Activated CD4-positive, alpha-beta memory T cell treated with anti-CD3 and anti-CD28 coated beads for 36 hours (primary cell): ENCODE measurements around the gene MARK3. TPM values are rescaled to one million over a fixed set of nuclear protein-coding genes. Genes with fewer than 3 reads are reported as not detected.
A peak's percentile ranks its signal among the peaks of the same experiment; 100 is the strongest.

ENCODE experiments used
- CTCF ChIA-PET: fragments of 350-600 bp; sonication (Branson Sonifier 250); formaldehyde crosslinking; loops from one replicate; lab custom pipeline; 2021; ENCODE audit warnings: antibody characterized with exemption, inconsistent platforms; lab: Charles Lee
- POLR2A ChIA-PET: fragments of 350-600 bp; sonication (Branson Sonifier 250); formaldehyde crosslinking; loops from one replicate; lab custom pipeline; 2021; ENCODE audit warnings: antibody characterized with exemption; lab: Charles Lee
- DNase-seq: peaks from one replicate; pipeline ENCODE4 v3.0.0-alpha.2; 2020
- H3K27ac Mint-ChIP-seq: one replicate; pipeline ENCODE4 v1.8.0; 2021; ENCODE audit warnings: mixed read lengths
- H3K27me3 Mint-ChIP-seq: one replicate; pipeline ENCODE4 v1.8.0; 2021; ENCODE audit warnings: mixed read lengths
- H3K36me3 Mint-ChIP-seq: one replicate; pipeline ENCODE4 v1.8.0; 2021; ENCODE audit warnings: mixed read lengths
- H3K4me1 Mint-ChIP-seq: one replicate; pipeline ENCODE4 v1.8.0; 2021; ENCODE audit warnings: low read depth, mixed read lengths
- H3K4me3 Mint-ChIP-seq: one replicate; pipeline ENCODE4 v1.8.0; 2021; ENCODE audit warnings: mild to moderate bottlenecking, mixed read lengths
- H3K9me3 Mint-ChIP-seq: one replicate; pipeline ENCODE4 v1.8.0; 2021; ENCODE audit warnings: mixed read lengths
- intact Hi-C: fragments of 100-400 bp; cut with micrococcal nuclease; formaldehyde crosslinking; loops from one replicate; pipeline ENCODE4 v1.15.1; 2023
- total RNA-seq, 2 experiments: library from RNA; stranded (reverse); gene quantifications; one replicate each; pipeline ENCODE4 v1.2.3, GENCODE V29; 2021

Gene MARK3
- total RNA-seq, 2 experiments from 2014 or later = 63.4 to 69.1 TPM

GRCh38 chr14:103526247-103526913, 141.2 kb downstream of the MARK3 start:
- POLR2A ChIA-PET = no interaction called here
- intact Hi-C loops = loop anchor here (10.0 kb wide), 1 partner anchor 192 kb away; the partner anchor contains the start of gene EIF5

GRCh38 chr14:103526914-103527248, 141.7 kb downstream of the MARK3 start:
- peak overlapping the region; percentile 30 for H3K27ac Mint-ChIP-seq
- peaks cover 4% of the 10 kb centered on the region for H3K36me3 Mint-ChIP-seq
- H3K27me3 Mint-ChIP-seq = peaks cover 5% of the 10 kb centered on the region
- intact Hi-C loops = loop anchor here (10.0 kb wide), 1 partner anchor 192 kb away; the partner anchor contains the start of gene EIF5
- peaks cover 40% of the 10 kb centered on the region for H3K4me1 Mint-ChIP-seq
- CTCF ChIA-PET = interaction anchor here (1.6 to 4.7 kb wide), 2 partner anchors 8 to 19 kb away, joined by 5 to 38 read pairs; no protein-coding TSS in a partner anchor
- peak overlapping the region; percentile 53 for H3K4me3 Mint-ChIP-seq
- no peak for DNase-seq
- POLR2A ChIA-PET = no interaction called here
- H3K9me3 Mint-ChIP-seq = no peaks in the 10 kb centered on the region

More at GRCh38 chr14:103526247-103526913, 141.2 kb downstream of the MARK3 start:
- H3K4me1 Mint-ChIP-seq = peaks cover 37% of the 10 kb centered on the region
- DNase-seq = no peak
- CTCF ChIA-PET = interaction anchor here (4.7 kb wide), 1 partner anchor 8 kb away, joined by 38 read pairs; no protein-coding TSS in a partner anchor
- H3K9me3 Mint-ChIP-seq = no peaks in the 10 kb centered on the region
- no peak overlapping the region for H3K4me3 Mint-ChIP-seq
- H3K27ac Mint-ChIP-seq = no peak overlapping the region
- H3K36me3 Mint-ChIP-seq = peaks cover 3% of the 10 kb centered on the region
- peaks cover 5% of the 10 kb centered on the region for H3K27me3 Mint-ChIP-seq

- POLR2A ChIA-PET = interaction anchor here (1.3 kb wide), 1 partner anchor 11 kb away, joined by 3 read pairs; no protein-coding TSS in a partner anchor
- CTCF ChIA-PET = interaction anchor here (1.6 to 4.7 kb wide), 2 partner anchors 9 to 19 kb away, joined by 5 to 38 read pairs; no protein-coding TSS in a partner anchor
- peak; percentile 61 for DNase-seq
- peaks cover 4% of the 10 kb centered on the region for H3K27me3 Mint-ChIP-seq
- H3K9me3 Mint-ChIP-seq = no peaks in the 10 kb centered on the region
- peaks cover 4% of the 10 kb centered on the region for H3K36me3 Mint-ChIP-seq
- intact Hi-C loops = loop anchor here (2.0 to 10.0 kb wide), 2 partner anchors 35 to 193 kb away; partner anchors contain the start of genes BAG5, COA8 and EIF5
- H3K27ac Mint-ChIP-seq = peak overlapping the region; percentile 30
- H3K4me1 Mint-ChIP-seq = peaks cover 40% of the 10 kb centered on the region
- peak overlapping the region; percentile 53 for H3K4me3 Mint-ChIP-seq
Measured at GRCh38 chr14:103527408-103528145, 142.4 kb downstream of the MARK3 start.

GRCh38 chr14:103528146-103528586, 143.0 kb downstream of the MARK3 start:
- intact Hi-C loops = loop anchor here (2.0 to 10.0 kb wide), 2 partner anchors 35 to 193 kb away; partner anchors contain the start of genes BAG5, COA8 and EIF5
- Mint-ChIP-seq H3K27me3 (peaks cover 4% of the 10 kb centered on the region), H3K4me3 (peak overlapping the region; percentile 94), H3K36me3 (peaks cover 4% of the 10 kb centered on the region), H3K4me1 (peaks cover 40% of the 10 kb centered on the region), H3K27ac (peak overlapping the region; percentile 85), H3K9me3 (no peaks in the 10 kb centered on the region)
- ChIA-PET POLR2A (interaction anchor here (1.1 to 1.3 kb wide), 2 partner anchors 11 to 34 kb away, joined by 3 to 4 read pairs; partner anchors contain the start of gene BAG5), CTCF (interaction anchor here (1.6 to 4.7 kb wide), 2 partner anchors 10 to 18 kb away, joined by 5 to 38 read pairs; no protein-coding TSS in a partner anchor)
- DNase-seq = no peak

GRCh38 chr14:103528587-103529382, 143.6 kb downstream of the MARK3 start, which contains the start of gene TRMT61A:
TSS of gene TRMT61A (plus strand) at chr14:103529196. CDS start at chr14:103529979, 783 bp downstream.
- Mint-ChIP-seq H3K9me3 (no peaks in the 10 kb centered on the region), H3K4me3 (peak within 1 kb of the TSS; percentile 94), H3K27ac (peak within 1 kb of the TSS; percentile 85), H3K36me3 (peaks cover 4% of the 10 kb centered on the region), H3K4me1 (peaks cover 37% of the 10 kb centered on the region), H3K27me3 (peaks cover under 1% of the 10 kb centered on the region)
- peak; percentile 88 for DNase-seq
- intact Hi-C loops = loop anchor here (2.0 to 10.0 kb wide), 2 partner anchors 34 to 194 kb away; partner anchors contain the start of genes BAG5, COA8 and EIF5
- ChIA-PET POLR2A (interaction anchor here (1.1 kb wide), 1 partner anchor 33 kb away, joined by 4 read pairs; the partner anchor contains the start of gene BAG5), CTCF (interaction anchor here (1.3 to 4.7 kb wide), 3 partner anchors 8 to 17 kb away, joined by 4 to 38 read pairs (median 5); no protein-coding TSS in a partner anchor)

GRCh38 chr14:103529383-103530365, 144.5 kb downstream of the MARK3 start:
- DNase-seq = no peak
- ChIA-PET CTCF (interaction anchor here (0.9 to 4.7 kb wide), 4 partner anchors 9 to 21 kb away, joined by 3 to 38 read pairs (median 4); no protein-coding TSS in a partner anchor), POLR2A (interaction anchor here (1.1 kb wide), 1 partner anchor 32 kb away, joined by 4 read pairs; the partner anchor contains the start of gene BAG5)
- Mint-ChIP-seq H3K4me1 (peaks cover 37% of the 10 kb centered on the region), H3K4me3 (peak overlapping the region; percentile 94), H3K9me3 (no peaks in the 10 kb centered on the region), H3K36me3 (peaks cover 4% of the 10 kb centered on the region), H3K27me3 (no peaks in the 10 kb centered on the region), H3K27ac (peak overlapping the region; percentile 78)
- intact Hi-C loops = loop anchor here (2.0 to 10.0 kb wide), 2 partner anchors 33 to 195 kb away; partner anchors contain the start of genes BAG5, COA8 and EIF5

- Mint-ChIP-seq H3K9me3 (no peaks in the 10 kb centered on the region), H3K4me3 (peak overlapping the region; percentile 94), H3K4me1 (peaks cover 37% of the 10 kb centered on the region), H3K27me3 (no peaks in the 10 kb centered on the region), H3K27ac (no peak overlapping the region), H3K36me3 (peaks cover 4% of the 10 kb centered on the region)
- peak; percentile 48 for DNase-seq
- intact Hi-C loops = no loop called here
- ChIA-PET CTCF (interaction anchor here (0.9 to 4.7 kb wide), 5 partner anchors 9 to 31 kb away, joined by 3 to 38 read pairs (median 3); no protein-coding TSS in a partner anchor), POLR2A (interaction anchor here (0.9 kb wide), 1 partner anchor 31 kb away, joined by 3 read pairs; no protein-coding TSS in a partner anchor)
Measured at GRCh38 chr14:103530390-103530789, 145.2 kb downstream of the MARK3 start.

GRCh38 chr14:103530831-103531230, 145.6 kb downstream of the MARK3 start:
- no peaks in the 10 kb centered on the region for H3K27me3 Mint-ChIP-seq
- H3K4me3 Mint-ChIP-seq = peak overlapping the region; percentile 94
- no peak overlapping the region for H3K27ac Mint-ChIP-seq
- intact Hi-C loops = no loop called here
- no peaks in the 10 kb centered on the region for H3K9me3 Mint-ChIP-seq
- ChIA-PET CTCF (interaction anchor here (0.9 to 4.7 kb wide), 3 partner anchors 12 to 31 kb away, joined by 3 to 38 read pairs (median 3); no protein-coding TSS in a partner anchor), POLR2A (interaction anchor here (0.9 kb wide), 1 partner anchor 31 kb away, joined by 3 read pairs; no protein-coding TSS in a partner anchor)
- no peak for DNase-seq
- H3K36me3 Mint-ChIP-seq = peaks cover 4% of the 10 kb centered on the region
- peaks cover 37% of the 10 kb centered on the region for H3K4me1 Mint-ChIP-seq

GRCh38 chr14:103531421-103532215, 146.4 kb downstream of the MARK3 start:
- H3K9me3 Mint-ChIP-seq = no peaks in the 10 kb centered on the region
- ChIA-PET CTCF (interaction anchor here (1.1 to 4.7 kb wide), 3 partner anchors 13 to 32 kb away, joined by 3 to 38 read pairs (median 3); no protein-coding TSS in a partner anchor), POLR2A (no interaction called here)
- intact Hi-C loops = no loop called here
- peaks cover 37% of the 10 kb centered on the region for H3K4me1 Mint-ChIP-seq
- H3K27me3 Mint-ChIP-seq = no peaks in the 10 kb centered on the region
- H3K27ac Mint-ChIP-seq = no peak overlapping the region
- H3K36me3 Mint-ChIP-seq = peaks cover 4% of the 10 kb centered on the region
- no peak for DNase-seq
- peak overlapping the region; percentile 28 for H3K4me3 Mint-ChIP-seq
